ENCODE measurements around the gene LELP1.

Gene LELP1

DNA sequence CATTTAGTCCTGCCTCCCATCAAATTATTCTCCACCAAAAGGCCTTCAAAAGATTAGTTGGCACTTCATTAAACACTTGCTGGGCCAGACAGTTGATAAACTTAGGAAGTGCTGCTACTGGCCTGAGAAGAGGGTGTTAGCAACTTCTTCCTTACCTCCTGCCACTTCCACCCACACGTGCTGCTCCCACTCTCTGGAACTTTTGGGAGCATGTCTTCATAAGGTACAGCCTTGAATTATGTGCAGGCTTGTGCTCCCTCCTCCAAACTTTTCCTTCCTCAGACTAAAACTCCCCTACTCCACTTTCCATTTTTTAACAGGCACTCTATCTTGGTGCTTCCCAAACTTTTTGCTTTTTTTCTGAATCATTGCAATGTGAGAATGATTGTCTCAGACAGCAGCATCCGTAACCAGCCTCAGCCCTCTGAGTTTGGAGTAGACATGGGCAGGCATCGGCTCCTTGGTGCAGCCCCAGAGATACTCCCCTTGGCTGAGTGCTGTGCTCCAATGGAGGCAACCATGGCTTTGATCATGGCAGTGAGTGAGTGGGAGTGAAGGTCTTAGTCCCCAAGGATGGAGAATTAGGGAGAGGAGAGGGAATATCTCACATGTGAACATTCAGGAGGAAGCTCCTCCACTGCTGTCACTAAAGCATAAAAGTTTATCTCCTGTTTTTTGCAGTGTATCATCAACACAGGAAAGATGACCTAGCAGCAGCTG, 8.7 kb upstream of the LELP1 start:
- Histone ChIP-seq H3K4me3 (no peak overlapping the region), H3K27ac (no peak overlapping the region), H3K4me1 (peaks cover 0 to 7% (median 0%) of the 10 kb centered on the region in 10 experiments; a peak in 1 of 20 replicates), H3K4me2 (no peak overlapping the region), H4K20me1 (no peaks in the 10 kb centered on the region), H3K36me3 (no peaks in the 10 kb centered on the region), H3K9me3 (replicated peaks in 1 of 11) (no peaks in the 10 kb centered on the region), H3K9ac (no peak overlapping the region), H3K27me3 (no peaks in the 10 kb centered on the region; a peak in 1 of 22 replicates)
- no peak for TF ChIP-seq Cebpa-rat (IDR thresholded peaks at IDR 0.05)

GRCh38 chr1:153195216-153195615, 8.0 kb upstream of the LELP1 start:
- H3K27ac ChIP-seq: no peak overlapping the region
- no peaks in the 10 kb centered on the region; a peak in 1 of 22 replicates for H3K27me3 ChIP-seq
- peaks cover 0 to 2% (median 0%) of the 10 kb centered on the region in 10 experiments; a peak in 1 of 20 replicates for H3K4me1 ChIP-seq
- H3K9ac ChIP-seq: no peak overlapping the region
- H3K9me3 ChIP-seq (replicated peaks in 1 of 11): no peaks in the 10 kb centered on the region
- TF ChIP-seq Cebpa-rat (IDR thresholded peaks at IDR 0.05): no peak
- no peak overlapping the region for H3K4me2 ChIP-seq
- no peak overlapping the region for H3K4me3 ChIP-seq
- H3K36me3 ChIP-seq: no peaks in the 10 kb centered on the region
- no peaks in the 10 kb centered on the region for H4K20me1 ChIP-seq

DNA sequence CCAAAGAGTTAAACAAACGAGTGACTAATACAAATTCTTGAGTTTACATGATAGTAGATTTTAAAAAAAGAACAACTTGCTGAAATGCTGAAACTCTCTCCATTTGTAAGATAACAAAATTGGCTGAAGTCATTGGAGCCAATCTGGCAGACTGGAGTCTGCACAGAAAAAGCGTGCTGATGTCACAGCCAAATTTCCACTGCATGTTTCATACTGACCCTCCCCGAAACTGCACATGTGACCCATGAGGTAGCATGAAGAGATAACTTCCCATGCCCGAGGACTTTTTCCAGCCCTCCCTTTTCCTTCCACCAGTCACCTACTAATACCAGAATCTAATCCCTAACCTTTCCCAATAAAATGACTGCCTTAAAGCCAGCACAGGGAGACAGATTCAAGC, 1.2 kb upstream of the LELP1 start:
- Histone ChIP-seq H3K9ac (no peak overlapping the region), H3K4me1 (no peaks in the 10 kb centered on the region), H3K4me2 (no peak overlapping the region), H3K27ac (no peak overlapping the region), H3K4me3 (no peak overlapping the region), H3K27me3 (no peaks in the 10 kb centered on the region), H3K36me3 (no peaks in the 10 kb centered on the region), H4K20me1 (no peaks in the 10 kb centered on the region), H3K9me3 (replicated peaks in 1 of 11) (no peaks in the 10 kb centered on the region)
- no peak for TF ChIP-seq Cebpa-rat (IDR thresholded peaks at IDR 0.05)

- H3K36me3 ChIP-seq: no peaks in the 10 kb centered on the region
- no peak overlapping the region for H3K27ac ChIP-seq
- H3K4me3 ChIP-seq: no peak overlapping the region
- H3K9me3 ChIP-seq (replicated peaks in 1 of 11): no peaks in the 10 kb centered on the region
- no peak overlapping the region for H3K4me2 ChIP-seq
- H3K4me1 ChIP-seq: peaks cover 0 to 19% (median 10%) of the 10 kb centered on the region in 10 experiments; a peak in 16 of 20 replicates
- no peak overlapping the region for H3K9ac ChIP-seq
- H4K20me1 ChIP-seq: no peaks in the 10 kb centered on the region
- no peak for TF ChIP-seq Cebpa-rat (IDR thresholded peaks at IDR 0.05)
- no peaks in the 10 kb centered on the region for H3K27me3 ChIP-seq
Observed at GRCh38 chr1:153206631-153207030, 3.4 kb downstream of the LELP1 start.

DNA sequence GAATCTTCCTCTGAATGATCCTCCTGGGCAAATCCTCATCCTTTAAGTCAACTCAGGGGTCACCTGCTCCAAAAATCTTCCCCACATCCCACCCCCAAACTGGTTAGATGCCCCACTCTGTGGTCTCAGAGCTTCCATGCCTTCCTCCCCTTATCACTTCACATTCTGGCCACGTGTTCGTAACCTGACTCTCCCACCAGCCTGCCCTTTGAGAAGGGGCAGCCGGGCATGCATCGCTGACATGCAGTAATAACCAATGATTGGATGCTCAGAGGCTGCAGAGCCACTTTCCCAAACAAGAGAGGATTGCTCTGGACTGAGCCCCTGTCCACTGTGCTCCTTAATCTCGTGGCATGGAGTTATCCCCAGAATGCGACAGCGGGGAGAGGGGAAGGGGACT, 7.0 kb downstream of the LELP1 start:
- H3K9ac ChIP-seq: no peak overlapping the region
- H3K4me1 ChIP-seq: peaks cover 0 to 19% (median 10%) of the 10 kb centered on the region in 10 experiments; a peak in 16 of 20 replicates
- no peaks in the 10 kb centered on the region for H4K20me1 ChIP-seq
- no peak for TF ChIP-seq Cebpa-rat (IDR thresholded peaks at IDR 0.05)
- H3K27me3 ChIP-seq: no peaks in the 10 kb centered on the region
- H3K9me3 ChIP-seq (replicated peaks in 1 of 11): no peaks in the 10 kb centered on the region
- H3K4me3 ChIP-seq: no peak overlapping the region
- peak overlapping the region in 3 of 11 experiments; percentile 17 to 52 (median 37); a peak in 3 of 22 replicates for H3K4me2 ChIP-seq
- no peaks in the 10 kb centered on the region for H3K36me3 ChIP-seq
- no peak overlapping the region for H3K27ac ChIP-seq

- H3K27me3 ChIP-seq: no peaks in the 10 kb centered on the region
- H4K20me1 ChIP-seq: no peaks in the 10 kb centered on the region
- no peak overlapping the region for H3K4me2 ChIP-seq
- H3K4me3 ChIP-seq: no peak overlapping the region
- no peak overlapping the region for H3K9ac ChIP-seq
- no peak for TF ChIP-seq Cebpa-rat (IDR thresholded peaks at IDR 0.05)
- H3K4me1 ChIP-seq: peaks cover 0 to 24% (median 11%) of the 10 kb centered on the region in 10 experiments; a peak in 16 of 20 replicates
- no peaks in the 10 kb centered on the region for H3K36me3 ChIP-seq
- no peaks in the 10 kb centered on the region for H3K9me3 ChIP-seq (replicated peaks in 1 of 11)
- no peak overlapping the region for H3K27ac ChIP-seq
Observed at GRCh38 chr1:153212201-153212600, 9.0 kb downstream of the LELP1 start.

- Histone ChIP-seq H3K27ac (no peak overlapping the region), H3K27me3 (no peaks in the 10 kb centered on the region), H3K36me3 (no peaks in the 10 kb centered on the region), H4K20me1 (no peaks in the 10 kb centered on the region), H3K9me3 (replicated peaks in 1 of 11) (no peaks in the 10 kb centered on the region), H3K4me1 (peaks cover 0 to 25% (median 12%) of the 10 kb centered on the region in 10 experiments; a peak in 16 of 20 replicates), H3K4me2 (no peak overlapping the region), H3K9ac (no peak overlapping the region), H3K4me3 (no peak overlapping the region)
- TF ChIP-seq Cebpa-rat (IDR thresholded peaks at IDR 0.05): no peak
Observed at GRCh38 chr1:153213519-153213918, 10.3 kb downstream of the LELP1 start.

DNA sequence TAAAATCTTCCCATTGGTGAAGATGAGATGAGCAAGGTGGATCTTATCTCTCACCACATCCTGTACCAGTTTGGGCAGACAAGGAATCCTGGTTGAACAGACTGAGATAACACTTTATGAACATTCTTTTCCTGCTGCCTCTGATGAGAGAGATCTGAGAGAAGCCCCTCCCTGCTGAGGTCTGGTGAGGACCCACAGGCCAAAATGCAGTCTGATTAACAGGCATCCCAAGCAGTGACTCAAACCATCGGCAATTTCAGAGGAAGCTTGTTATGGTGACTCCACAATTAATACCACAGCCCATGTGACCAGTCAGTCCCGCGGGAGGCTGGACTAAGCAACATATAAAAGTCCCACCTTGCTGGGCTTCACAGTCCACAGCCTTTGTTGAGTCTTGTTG, 14.0 kb downstream of the LELP1 start, which contains the start of gene PRR9:
TSS of gene PRR9 (plus strand) at position 373 of the 400 bp plus-strand sequence. CDS start 561 bp downstream, outside the sequence.
- no peaks in the 10 kb centered on the region for H3K9me3 ChIP-seq (replicated peaks in 1 of 11)
- no peaks in the 10 kb centered on the region for H3K27me3 ChIP-seq
- no peak for TF ChIP-seq Cebpa-rat (IDR thresholded peaks at IDR 0.05)
- H3K4me2 ChIP-seq: peak within 1 kb of the TSS in 3 of 11 experiments; percentile 5 to 32 (median 17); a peak in 2 of 22 replicates
- no peak within 1 kb of the TSS for H3K9ac ChIP-seq
- H4K20me1 ChIP-seq: no peaks in the 10 kb centered on the region
- H3K36me3 ChIP-seq: no peaks in the 10 kb centered on the region
- H3K4me1 ChIP-seq: peaks cover 0 to 23% (median 15%) of the 10 kb centered on the region in 10 experiments; a peak in 12 of 20 replicates
- H3K27ac ChIP-seq: no peak within 1 kb of the TSS
- H3K4me3 ChIP-seq: no peak within 1 kb of the TSS

DNA sequence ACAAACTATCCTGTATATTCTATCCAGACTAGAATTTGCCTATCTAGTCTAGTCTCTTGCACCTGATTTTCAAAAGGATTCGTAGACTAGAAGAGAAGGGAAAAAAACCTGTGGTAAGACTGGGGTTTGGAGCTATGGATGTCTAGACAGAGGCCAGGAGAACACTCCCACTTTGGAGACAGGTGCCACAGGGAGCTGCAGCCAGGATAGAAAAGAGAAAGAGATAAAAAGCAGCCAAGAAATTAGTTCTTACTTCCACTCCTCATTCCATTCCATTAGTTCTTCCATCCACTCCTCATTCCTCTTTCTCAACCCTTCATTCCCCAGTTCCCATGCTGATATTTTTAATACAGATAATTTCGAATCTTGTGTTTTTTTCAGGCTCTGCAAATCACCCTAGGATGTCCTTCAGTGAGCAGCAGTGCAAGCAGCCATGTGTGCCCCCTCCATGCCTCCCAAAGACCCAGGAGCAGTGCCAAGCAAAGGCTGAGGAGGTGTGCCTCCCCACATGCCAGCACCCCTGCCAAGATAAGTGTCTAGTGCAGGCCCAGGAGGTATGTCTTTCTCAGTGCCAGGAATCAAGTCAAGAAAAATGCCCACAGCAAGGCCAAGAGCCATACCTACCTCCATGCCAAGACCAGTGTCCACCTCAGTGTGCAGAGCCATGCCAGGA, 14.7 kb downstream of the LELP1 start:
- Histone ChIP-seq H3K4me1 (peaks cover 0 to 29% (median 17%) of the 10 kb centered on the region in 10 experiments; a peak in 13 of 20 replicates), H3K27me3 (no peaks in the 10 kb centered on the region), H4K20me1 (no peaks in the 10 kb centered on the region), H3K36me3 (no peaks in the 10 kb centered on the region), H3K9me3 (replicated peaks in 1 of 11) (no peaks in the 10 kb centered on the region), H3K27ac (no peak overlapping the region), H3K4me3 (no peak overlapping the region), H3K4me2 (no peak overlapping the region), H3K9ac (no peak overlapping the region)
- TF ChIP-seq Cebpa-rat (IDR thresholded peaks at IDR 0.05): no peak
